GM12878 (cell line): ENCODE measurements around the gene ITSN1. TPM values are rescaled to one million over a fixed set of nuclear protein-coding genes. Genes with fewer than 3 reads are reported as not detected.

ENCODE experiments used
- ATAC-seq: fragments of 200-7000 bp; cut with Tn5 transposase; 3 replicates; pipeline ENCODE4 v1.9.1; 2020; ENCODE audit warnings: mild to moderate bottlenecking, moderate library complexity
- BruUV-seq: library from RNA; stranded (reverse); fragments of 400-500 nt; replicated peaks from 2 replicates; lab custom pipeline; 2021; lab: Mats Ljungman, UMichigan
- CTCF ChIA-PET: fragments of 300-600 bp; sonication (Branson Sonifier 250); formaldehyde crosslinking; extraction: SDS; loops from one replicate; lab custom pipeline; 2021; ENCODE audit warnings: inconsistent platforms; lab: Yijun Ruan, JAX
- POLR2A ChIA-PET: fragments of 350-600 bp; formaldehyde crosslinking; extraction: SDS; loops from one replicate; lab custom pipeline; 2021; ENCODE audit warnings: inconsistent platforms; lab: Charles Lee
- RAD21 ChIA-PET: fragments of 300-600 bp; sonication (Branson Sonifier 250); formaldehyde crosslinking; loops from one replicate; lab custom pipeline; 2023; ENCODE audit warnings: antibody characterized with exemption; ENCODE audit not compliant: unreplicated experiment; lab: Charles Lee
- SMC1A ChIA-PET: fragments of 300-600 bp; sonication (Branson Sonifier 250); formaldehyde crosslinking; loops from one replicate; lab custom pipeline; 2023; ENCODE audit not compliant: unreplicated experiment, uncharacterized antibody; lab: Charles Lee
- DNase-seq: peaks from one replicate; pipeline ENCODE4 v3.0.0-alpha.2; 2011; ENCODE audit warnings: low read depth, low spot score
- FAIRE-seq: peaks from 3 replicates; lab custom pipeline; 2011; peaks lifted over from hg19 to GRCh38; lab: Jason Lieb, UNC
- H2AFZ ChIP-seq: 2 replicates; pipeline ENCODE4 v1.6.0; 2011; ENCODE audit warnings: low read depth, low read length, control low read depth; ENCODE audit not compliant: control insufficient read depth
- H3K27ac ChIP-seq: 2 replicates; pipeline ENCODE4 v1.5.1; 2011; ENCODE audit warnings: control low read depth; ENCODE audit not compliant: control insufficient read depth, insufficient read depth
- H3K27me3 ChIP-seq, 2 experiments: replicated peaks in 1 of 2; 2 replicates each; pipeline versions ENCODE4 v1.6.0 to v1.6.1; 2011; ENCODE audit warnings: low read length in 1 of 2; ENCODE audit not compliant: control insufficient read depth in 2 of 2, insufficient read depth in 2 of 2
- H3K36me3 ChIP-seq, 2 experiments: 2 replicates each; pipeline ENCODE4 v1.5.1; 2011; ENCODE audit warnings: low read length in 1 of 2; ENCODE audit not compliant: control insufficient read depth in 2 of 2, insufficient read depth in 2 of 2
- H3K4me1 ChIP-seq: 2 replicates; pipeline ENCODE4 v1.6.1; 2011; ENCODE audit warnings: mild to moderate bottlenecking, low read length, moderate library complexity, mixed read lengths; ENCODE audit not compliant: control insufficient read depth, insufficient read depth
- H3K4me2 ChIP-seq: 2 replicates; pipeline ENCODE4 v1.6.0; 2011; ENCODE audit warnings: control low read depth; ENCODE audit not compliant: control insufficient read depth, insufficient read depth
- H3K4me3 ChIP-seq: fragments of 200-600 bp; sonication (generic); 2 replicates; pipeline ENCODE4 v1.5.1; 2016
- H3K79me2 ChIP-seq: 2 replicates; pipeline ENCODE4 v1.6.0; 2011; ENCODE audit warnings: low read length; ENCODE audit not compliant: control insufficient read depth, insufficient read depth
- H3K9ac ChIP-seq: 2 replicates; pipeline ENCODE4 v1.8.0; 2011; ENCODE audit warnings: low read length, control low read depth, mixed read lengths; ENCODE audit not compliant: control insufficient read depth, insufficient read depth
- H3K9me3 ChIP-seq: replicated peaks from 3 replicates; pipeline ENCODE4 v1.5.1; 2011; ENCODE audit warnings: mild to moderate bottlenecking, low read length; ENCODE audit not compliant: control insufficient read depth, insufficient read depth
- H4K20me1 ChIP-seq: 2 replicates; pipeline ENCODE4 v1.6.0; 2011; ENCODE audit not compliant: control insufficient read depth, insufficient read depth
- ATF7 ChIP-seq: fragments of 450-650 bp; IDR thresholded peaks from 2 replicates; pipeline ENCODE4 v1.6.1; 2016; ENCODE audit warnings: low read depth, mild to moderate bottlenecking
- CHD1 ChIP-seq: IDR thresholded peaks from 2 replicates; pipeline ENCODE4 v1.6.1; 2012; ENCODE audit warnings: low read depth, low read length, improper control_type of control experiment
- ESRRA ChIP-seq: IDR thresholded peaks from 2 replicates; pipeline ENCODE4 v1.6.1; 2012; ENCODE audit warnings: mild to moderate bottlenecking, low read length, improper control_type of control experiment
- MEF2A ChIP-seq: IDR thresholded peaks from 2 replicates; pipeline ENCODE4 v1.6.1; 2011; ENCODE audit warnings: low read depth, mild to moderate bottlenecking, low read length, moderate library complexity; ENCODE audit not compliant: insufficient read depth
- NR2C1 ChIP-seq: fragments of 450-650 bp; IDR thresholded peaks from 2 replicates; pipeline ENCODE4 v1.6.1; 2017; ENCODE audit warnings: antibody characterized with exemption, mild to moderate bottlenecking, moderate library complexity
- NRF1 ChIP-seq: conservative IDR thresholded peaks from 2 replicates; pipeline ENCODE4 v1.6.1; 2011; ENCODE audit warnings: mild to moderate bottlenecking, low read depth, low read length, improper control_type of control experiment
- PAX5 ChIP-seq: IDR thresholded peaks from 2 replicates; pipeline ENCODE4 v1.6.1; 2011; ENCODE audit warnings: low read depth, low read length, borderline replicate concordance
- SIN3A ChIP-seq: IDR thresholded peaks from 2 replicates; pipeline ENCODE4 v1.6.1; 2012; ENCODE audit warnings: low read depth, low read length, improper control_type of control experiment
- SMARCA5 ChIP-seq: fragments of 450-650 bp; IDR thresholded peaks from 2 replicates; pipeline ENCODE4 v1.6.1; 2017; ENCODE audit warnings: mild to moderate bottlenecking
- TBL1XR1 ChIP-seq: IDR thresholded peaks from 2 replicates; pipeline ENCODE4 v1.6.1; 2012; ENCODE audit warnings: low read depth, low read length, improper control_type of control experiment
- TCF7 ChIP-seq: IDR thresholded peaks from 2 replicates; pipeline ENCODE4 v1.6.1; 2014; ENCODE audit warnings: antibody characterized with exemption, borderline replicate concordance
- ZSCAN29 ChIP-seq: fragments of 450-650 bp; IDR thresholded peaks from 2 replicates; pipeline ENCODE4 v1.6.1; 2017; ENCODE audit warnings: mild to moderate bottlenecking, moderate library complexity
- ZZZ3 ChIP-seq: IDR thresholded peaks from 2 replicates; pipeline ENCODE4 v1.6.1; 2011; ENCODE audit warnings: low read depth; ENCODE audit not compliant: control insufficient read depth, insufficient read length
- WGBS: methylation state at CpG from one replicate; pipeline ENCODE4 v1.1.6; 2016; ENCODE audit warnings: low lambda C conversion rate; ENCODE audit not compliant: insufficient replicate concordance, insufficient coverage; ENCODE audit errors: missing lambda C conversion rate; 5-methylcytosine and 5-hydroxymethylcytosine counted together
- in situ Hi-C: fragments of 300-500 bp; cut with MboI; formaldehyde crosslinking; loops from 9 replicates; pipeline ENCODE4 v1.14.3; 2018; ENCODE audit warnings: mixed read lengths
- intact Hi-C: fragments of 100-400 bp; cut with micrococcal nuclease; formaldehyde crosslinking; loops from one replicate; pipeline ENCODE4 v1.14.2; 2022; ENCODE audit not compliant: unreplicated experiment
- polyA plus RNA-seq, 11 experiments: library from polyadenylated mRNA; depleted of rRNA in 4 of 11; unstranded in 6 of 11; stranded (reverse) in 5 of 11; fragments of >200 nt; fragmentation: Nextera tagmentation in 4 of 11; fragmentation: Illumina TruSeq in 1 of 11; extraction: Ambion mirVana in 4 of 11; extraction: Trizol in 1 of 11; gene quantifications; 1 replicate in 1 of 11; 2 replicates in 10 of 11; pipeline versions ENCODE4 v1.2.1 to v1.2.3, GENCODE V29; 2011 to 2016; ENCODE audit warnings: inconsistent platforms in 2 of 11, missing spikeins in 2 of 11, low read depth in 1 of 11
- total RNA-seq, 4 experiments: library from RNA; depleted of rRNA in 3 of 4; stranded (reverse); fragments of >200 nt in 3 of 4; fragmentation: Illumina TruSeq in 1 of 4; extraction: Trizol in 1 of 4; gene quantifications; 2 replicates each; pipeline versions ENCODE4 v1.2.1 to v1.2.3, GENCODE V29; 2013 to 2021
- TF ChIP-seq, protein P1 (sequence below), 3 experiments: IDR thresholded peaks in 2 of 3; conservative IDR thresholded peaks in 1 of 3; 2 replicates each; pipeline ENCODE4 v1.5.1; 2011; ENCODE audit warnings: low read depth in 3 of 3, low read length in 3 of 3, mild to moderate bottlenecking in 3 of 3, control low read depth in 2 of 3, moderate library complexity in 2 of 3, inconsistent platforms in 1 of 3, mixed read lengths in 1 of 3; ENCODE audit not compliant: control insufficient read depth in 2 of 3, insufficient read depth in 1 of 3; ENCODE audit errors: extremely low read depth in 1 of 3
- TF ChIP-seq, protein P2 (sequence below): fragments of 450-650 bp; IDR thresholded peaks from 2 replicates; pipeline ENCODE4 v1.6.1; 2017; ENCODE audit warnings: mild to moderate bottlenecking, low read depth, inconsistent platforms; ENCODE audit not compliant: poor library complexity, severe bottlenecking

The ITSN1 gene
- total and polyA plus RNA-seq, 10 of the 15 experiments (the other 5 are each of a cell fraction or from before 2014, with no cell fraction given): 0.89 to 10.6 (median 4.8) TPM

GRCh38 chr21:33691945-33692603 lies 49.8 kb downstream of the ITSN1 start:
- SMC1A ChIA-PET: no interaction called here
- H3K4me3 ChIP-seq: no peak overlapping the region
- CTCF ChIA-PET: no interaction called here
- WGBS: 63% methylated on average over 6 of the region's 6 CpGs
- no peaks in the 10 kb centered on the region for H4K20me1 ChIP-seq
- no TSS peak for BruUV-seq
- no peak overlapping the region for H3K27ac ChIP-seq
- H3K79me2 ChIP-seq: no peaks in the 10 kb centered on the region
- RAD21 ChIA-PET: no interaction called here
- TF ChIP-seq CHD1 (no peak), NR2C1 (no peak), NRF1 (no peak)
- ATAC-seq (no peak), DNase-seq (no peak), FAIRE-seq (no peak)
- no peak overlapping the region for H2AFZ ChIP-seq
- no peaks in the 10 kb centered on the region for H3K36me3 ChIP-seq
- no peaks in the 10 kb centered on the region for H3K4me1 ChIP-seq
- H3K27me3 ChIP-seq: no peaks in the 10 kb centered on the region
- H3K9me3 ChIP-seq: no peaks in the 10 kb centered on the region
- H3K9ac ChIP-seq: no peak overlapping the region
- H3K4me2 ChIP-seq: no peak overlapping the region
- intact Hi-C loops (no loop called here), in situ Hi-C loops (no loop called here)
- POLR2A ChIA-PET: no interaction called here

- RAD21 ChIA-PET: no interaction called here
- BruUV-seq: no TSS peak
- no peak for TF ChIP-seq MEF2A
- no peak for TF ChIP-seq SIN3A
- no peak for TF ChIP-seq PAX5
- TF ChIP-seq, protein P1, sequence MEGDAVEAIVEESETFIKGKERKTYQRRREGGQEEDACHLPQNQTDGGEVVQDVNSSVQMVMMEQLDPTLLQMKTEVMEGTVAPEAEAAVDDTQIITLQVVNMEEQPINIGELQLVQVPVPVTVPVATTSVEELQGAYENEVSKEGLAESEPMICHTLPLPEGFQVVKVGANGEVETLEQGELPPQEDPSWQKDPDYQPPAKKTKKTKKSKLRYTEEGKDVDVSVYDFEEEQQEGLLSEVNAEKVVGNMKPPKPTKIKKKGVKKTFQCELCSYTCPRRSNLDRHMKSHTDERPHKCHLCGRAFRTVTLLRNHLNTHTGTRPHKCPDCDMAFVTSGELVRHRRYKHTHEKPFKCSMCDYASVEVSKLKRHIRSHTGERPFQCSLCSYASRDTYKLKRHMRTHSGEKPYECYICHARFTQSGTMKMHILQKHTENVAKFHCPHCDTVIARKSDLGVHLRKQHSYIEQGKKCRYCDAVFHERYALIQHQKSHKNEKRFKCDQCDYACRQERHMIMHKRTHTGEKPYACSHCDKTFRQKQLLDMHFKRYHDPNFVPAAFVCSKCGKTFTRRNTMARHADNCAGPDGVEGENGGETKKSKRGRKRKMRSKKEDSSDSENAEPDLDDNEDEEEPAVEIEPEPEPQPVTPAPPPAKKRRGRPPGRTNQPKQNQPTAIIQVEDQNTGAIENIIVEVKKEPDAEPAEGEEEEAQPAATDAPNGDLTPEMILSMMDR (IDR thresholded peaks at IDR 0.05 in 2 of 3, conservative IDR thresholded peaks at IDR 0.05 in 1 of 3; ENCODE audit: control insufficient read depth in 2 of 3, extremely low read depth in 1 of 3, insufficient read depth in 1 of 3, low read depth in 3 of 3, low read length in 3 of 3): no peak
- no peak for TF ChIP-seq TBL1XR1
- TF ChIP-seq, protein P2, sequence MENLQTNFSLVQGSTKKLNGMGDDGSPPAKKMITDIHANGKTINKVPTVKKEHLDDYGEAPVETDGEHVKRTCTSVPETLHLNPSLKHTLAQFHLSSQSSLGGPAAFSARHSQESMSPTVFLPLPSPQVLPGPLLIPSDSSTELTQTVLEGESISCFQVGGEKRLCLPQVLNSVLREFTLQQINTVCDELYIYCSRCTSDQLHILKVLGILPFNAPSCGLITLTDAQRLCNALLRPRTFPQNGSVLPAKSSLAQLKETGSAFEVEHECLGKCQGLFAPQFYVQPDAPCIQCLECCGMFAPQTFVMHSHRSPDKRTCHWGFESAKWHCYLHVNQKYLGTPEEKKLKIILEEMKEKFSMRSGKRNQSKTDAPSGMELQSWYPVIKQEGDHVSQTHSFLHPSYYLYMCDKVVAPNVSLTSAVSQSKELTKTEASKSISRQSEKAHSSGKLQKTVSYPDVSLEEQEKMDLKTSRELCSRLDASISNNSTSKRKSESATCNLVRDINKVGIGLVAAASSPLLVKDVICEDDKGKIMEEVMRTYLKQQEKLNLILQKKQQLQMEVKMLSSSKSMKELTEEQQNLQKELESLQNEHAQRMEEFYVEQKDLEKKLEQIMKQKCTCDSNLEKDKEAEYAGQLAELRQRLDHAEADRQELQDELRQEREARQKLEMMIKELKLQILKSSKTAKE: no peak
- no peak for TF ChIP-seq TCF7
- no peak for TF ChIP-seq ESRRA
- TF ChIP-seq SMARCA5: no peak
- no peak for TF ChIP-seq ZZZ3
- no peak for TF ChIP-seq ZSCAN29
- TF ChIP-seq ATF7: no peak
Measured at GRCh38 chr21:33695813-33696212, 53.5 kb downstream of the ITSN1 start.

More at GRCh38 chr21:33695813-33696212, 53.5 kb downstream of the ITSN1 start:
- no peak overlapping the region for H3K4me3 ChIP-seq
- SMC1A ChIA-PET: interaction anchor here (0.7 kb wide), 1 partner anchor 45 kb away, joined by 3 read pairs; no protein-coding TSS in a partner anchor
- FAIRE-seq (no peak), ATAC-seq (no peak), DNase-seq (no peak)
- H3K27ac ChIP-seq: no peak overlapping the region
- in situ Hi-C loops (no loop called here), intact Hi-C loops (no loop called here)
- CTCF ChIA-PET: no interaction called here
- no peaks in the 10 kb centered on the region for H3K79me2 ChIP-seq
- H3K4me2 ChIP-seq: no peak overlapping the region
- H3K9ac ChIP-seq: no peak overlapping the region
- H3K36me3 ChIP-seq: no peaks in the 10 kb centered on the region
- WGBS: 91% methylated on average over 2 of the region's 2 CpGs
- H3K27me3 ChIP-seq: no peaks in the 10 kb centered on the region
- H3K4me1 ChIP-seq: no peaks in the 10 kb centered on the region
- no peak overlapping the region for H2AFZ ChIP-seq
- POLR2A ChIA-PET: no interaction called here
- no peaks in the 10 kb centered on the region for H3K9me3 ChIP-seq
- H4K20me1 ChIP-seq: no peaks in the 10 kb centered on the region
